Endothelial cell of hepatic sinusoid (primary cell): ENCODE measurements around the gene RLBP1.

Experiments used
- in situ Hi-C: cut with HindIII; loops from 2 replicates; pipeline ENCODE4 v1.10.0; 2017; ENCODE audit warnings: low sequenced_read_pairs

The RLBP1 gene

GRCh38 chr15:89208256-89208655 lies 13.1 kb downstream of the RLBP1 start:
- in situ Hi-C loops, result no loop called here

- in situ Hi-C loops, result no loop called here
These were observed 14.5 kb downstream of the RLBP1 start for GRCh38 chr15:89206908-89207331.

GRCh38 chr15:89205991-89206585 lies 15.3 kb downstream of the RLBP1 start:
- in situ Hi-C loops, result no loop called here

DNA sequence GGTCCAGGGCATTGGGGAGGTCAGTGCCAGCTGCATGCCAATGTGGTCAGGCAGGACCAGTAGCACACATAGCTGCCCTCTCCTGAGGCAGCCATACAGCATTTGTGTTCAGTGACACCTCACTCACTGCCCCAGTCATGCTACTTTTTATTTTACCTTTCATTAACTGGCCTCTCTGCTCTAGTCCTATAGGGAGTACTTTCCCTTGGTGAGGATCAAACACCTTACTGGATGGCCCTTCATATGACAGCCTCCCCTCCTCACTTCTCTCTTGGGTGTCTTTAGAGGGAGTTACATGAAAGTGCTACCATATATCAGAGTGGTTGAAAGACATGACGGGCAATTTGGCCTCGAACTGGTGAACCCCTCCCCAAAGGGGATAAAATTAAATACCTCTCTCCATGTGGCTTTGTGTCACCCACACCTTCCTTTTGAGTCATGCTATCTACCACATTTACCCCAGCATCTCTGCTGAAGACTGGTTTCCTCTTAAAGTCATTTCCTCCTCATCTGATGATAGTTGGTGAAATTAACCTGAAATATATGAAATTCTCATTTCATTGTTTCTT lies 17.6 kb downstream of the RLBP1 start:
- in situ Hi-C loops, result loop anchor here (5.0 kb wide), 1 partner anchor 44 kb away; no protein-coding TSS in a partner anchor

- in situ Hi-C loops, result loop anchor here (5.0 kb wide), 1 partner anchor 46 kb away; no protein-coding TSS in a partner anchor
These were observed 19.8 kb downstream of the RLBP1 start for GRCh38 chr15:89201465-89202005.

- in situ Hi-C loops, result loop anchor here (5.0 kb wide), 1 partner anchor 47 kb away; no protein-coding TSS in a partner anchor
These were observed 21.2 kb downstream of the RLBP1 start for GRCh38 chr15:89200182-89200581.

GRCh38 chr15:89199746-89200145 lies 21.6 kb downstream of the RLBP1 start:
- in situ Hi-C loops, result loop anchor here (5.0 to 10.0 kb wide), 3 partner anchors 48 to 295 kb away; no protein-coding TSS in a partner anchor

GRCh38 chr15:89198934-89199333 lies 22.4 kb downstream of the RLBP1 start:
- in situ Hi-C loops, result loop anchor here (5.0 to 10.0 kb wide), 2 partner anchors 93 to 294 kb away; no protein-coding TSS in a partner anchor

- in situ Hi-C loops, result loop anchor here (5.0 to 10.0 kb wide), 2 partner anchors 94 to 293 kb away; no protein-coding TSS in a partner anchor
These were observed 23.2 kb downstream of the RLBP1 start for GRCh38 chr15:89198196-89198595.

DNA sequence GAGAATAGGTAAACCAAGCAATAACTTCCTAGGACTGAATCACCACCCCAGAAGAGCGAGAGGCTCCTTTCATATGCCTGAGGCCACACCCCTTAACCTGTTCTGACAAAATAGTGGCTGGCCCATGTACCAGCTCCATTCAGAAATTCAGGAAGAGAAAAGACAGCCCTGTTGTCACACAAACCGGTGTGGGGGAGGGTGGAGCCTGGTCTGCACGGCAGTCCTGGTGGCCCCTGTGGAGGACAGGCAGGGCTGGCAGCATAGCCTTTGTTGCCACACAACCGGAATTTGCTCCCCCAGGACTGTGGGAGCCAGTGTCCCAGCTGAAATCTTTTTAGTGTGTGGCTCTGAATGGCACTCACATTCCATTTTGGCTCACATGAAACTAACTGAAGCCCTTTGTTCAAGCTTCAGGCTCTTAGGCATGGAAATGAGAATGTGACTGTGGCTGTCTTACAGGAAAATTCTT lies 23.8 kb downstream of the RLBP1 start:
- in situ Hi-C loops, result loop anchor here (5.0 to 10.0 kb wide), 2 partner anchors 95 to 293 kb away; no protein-coding TSS in a partner anchor

DNA sequence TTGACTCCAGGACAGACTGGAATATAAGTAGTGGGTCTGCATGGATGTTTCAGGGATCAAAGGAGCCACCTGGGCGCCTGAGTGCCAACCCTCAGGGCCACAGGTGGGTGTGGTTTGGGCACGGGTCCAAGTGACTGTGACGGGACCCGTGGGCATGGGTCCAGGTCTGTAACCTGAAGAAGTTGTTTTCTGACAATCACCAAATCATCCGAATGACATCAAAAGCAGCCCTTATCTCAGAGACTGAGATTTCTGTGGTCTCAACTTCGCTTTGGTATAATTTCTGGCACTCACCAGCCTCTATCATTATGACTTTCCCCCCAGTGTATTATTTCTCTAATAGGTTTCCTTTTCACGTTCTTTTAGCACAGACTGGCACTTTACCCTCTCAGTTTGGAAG lies 24.4 kb downstream of the RLBP1 start:
- in situ Hi-C loops, result loop anchor here (5.0 to 10.0 kb wide), 2 partner anchors 95 to 292 kb away; no protein-coding TSS in a partner anchor

DNA sequence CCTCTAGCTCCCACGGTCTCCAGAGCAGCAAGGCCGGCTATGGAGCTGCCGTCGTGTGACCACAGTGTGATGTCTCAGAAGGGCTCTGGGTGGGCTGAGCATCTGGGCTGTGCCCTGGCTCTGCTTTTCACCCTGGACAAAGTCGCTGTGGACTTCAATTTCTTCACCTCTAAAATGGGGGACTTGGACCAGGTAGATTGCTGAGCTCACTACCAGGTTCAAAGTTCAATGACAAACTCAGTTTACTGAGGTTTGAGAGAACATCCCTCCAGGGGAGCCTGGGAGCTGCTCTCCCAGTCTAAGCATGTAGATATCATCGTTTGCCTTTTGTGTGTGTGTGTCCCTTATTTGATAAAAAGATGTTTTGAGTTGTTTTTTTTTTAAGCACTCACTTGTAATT lies 25.1 kb downstream of the RLBP1 start:
- in situ Hi-C loops, result loop anchor here (5.0 to 10.0 kb wide), 2 partner anchors 96 to 291 kb away; no protein-coding TSS in a partner anchor

DNA sequence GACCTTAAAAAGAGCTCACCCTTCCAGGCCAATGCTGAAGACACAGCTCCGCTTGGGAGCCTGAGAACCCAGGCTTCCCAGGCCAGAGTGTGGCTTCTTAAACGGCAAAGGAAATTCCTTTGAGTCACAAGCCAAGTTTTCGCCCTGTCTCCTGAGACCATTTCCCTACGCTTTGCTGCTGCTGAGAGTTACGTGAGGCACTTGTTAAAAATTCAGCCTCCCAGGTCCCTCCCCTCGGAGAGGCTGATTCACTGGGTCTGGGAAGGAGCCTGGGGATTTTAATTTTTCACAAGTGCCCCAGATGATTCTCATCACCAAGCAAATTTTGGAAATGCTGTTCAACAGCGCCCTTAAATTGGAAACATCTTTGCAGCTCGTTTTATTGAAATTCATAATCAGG lies 25.5 kb downstream of the RLBP1 start:
- in situ Hi-C loops, result loop anchor here (5.0 to 10.0 kb wide), 2 partner anchors 96 to 291 kb away; no protein-coding TSS in a partner anchor

- in situ Hi-C loops, result loop anchor here (5.0 to 10.0 kb wide), 2 partner anchors 98 to 290 kb away; no protein-coding TSS in a partner anchor
These were observed 26.8 kb downstream of the RLBP1 start for GRCh38 chr15:89194608-89195007.

- in situ Hi-C loops, result loop anchor here (10.0 kb wide), 1 partner anchor 288 kb away; no protein-coding TSS in a partner anchor
These were observed 28.6 kb downstream of the RLBP1 start for GRCh38 chr15:89192766-89193165.

- in situ Hi-C loops, result loop anchor here (10.0 kb wide), 1 partner anchor 287 kb away; no protein-coding TSS in a partner anchor
These were observed 29.2 kb downstream of the RLBP1 start for GRCh38 chr15:89192136-89192535.

- in situ Hi-C loops, result no loop called here
These were observed 33.3 kb downstream of the RLBP1 start for GRCh38 chr15:89187986-89188514.

DNA sequence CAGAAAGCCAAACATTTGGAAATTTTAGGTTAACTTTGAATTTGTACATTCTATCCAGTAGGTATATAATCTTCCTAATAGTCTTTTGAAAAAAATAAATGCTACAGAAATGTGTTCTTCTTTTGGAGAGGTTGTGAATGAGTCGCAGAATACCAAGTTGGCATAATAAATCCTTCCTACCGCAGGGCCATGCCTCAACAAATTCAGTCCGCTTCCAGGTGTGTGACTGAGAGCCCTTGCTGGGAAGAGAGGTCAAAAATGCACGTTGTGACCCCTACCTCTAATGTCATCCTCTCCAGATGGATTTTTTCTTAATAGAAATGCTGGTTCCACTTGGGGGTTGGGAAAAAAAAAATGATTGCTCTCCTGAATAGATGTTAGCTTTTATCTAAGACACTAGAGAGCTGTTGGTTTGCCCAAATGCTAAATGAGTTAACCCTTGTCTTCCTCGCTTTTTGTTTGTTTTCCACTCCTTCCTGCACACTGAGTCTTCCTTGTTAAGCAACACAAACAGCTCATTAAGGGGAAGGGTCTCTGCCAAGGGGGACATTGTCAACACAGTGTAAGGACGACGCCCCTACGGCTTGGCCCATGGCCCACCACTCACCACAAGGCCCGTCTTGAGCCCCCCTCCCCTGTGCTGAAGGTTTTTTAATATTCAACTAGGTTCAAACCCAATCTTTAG lies 33.9 kb downstream of the RLBP1 start:
- in situ Hi-C loops, result no loop called here

DNA sequence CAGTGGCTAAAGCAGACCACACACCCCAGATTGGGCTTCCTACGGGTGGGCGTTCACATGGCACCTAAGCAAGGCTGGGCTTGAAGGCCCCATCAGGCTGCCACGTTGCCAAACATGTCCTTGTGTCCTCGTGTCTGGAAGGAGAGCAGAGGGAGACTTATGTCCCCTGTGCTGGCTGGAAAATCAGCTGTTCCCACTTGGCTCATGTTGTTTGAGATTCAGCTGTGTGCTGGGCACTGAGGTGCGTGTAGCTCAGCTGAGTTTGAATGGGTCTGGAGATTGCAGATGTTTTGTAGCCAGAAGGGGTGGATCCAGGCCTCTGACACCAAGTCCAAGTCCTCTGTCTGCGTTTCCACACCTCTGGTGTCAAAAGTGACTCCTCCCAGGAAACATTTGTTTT lies 34.6 kb downstream of the RLBP1 start:
- in situ Hi-C loops, result no loop called here

- in situ Hi-C loops, result no loop called here
These were observed 36.4 kb downstream of the RLBP1 start for GRCh38 chr15:89184886-89185526.
